Measurements from ENCODE around the gene POU4F2. TPM values are rescaled to one million over a fixed set of nuclear protein-coding genes. Genes with fewer than 3 reads are reported as not detected.

POU4F2 gene
- total and polyA plus RNA-seq, 2 donors (not counting 3 experiments of a cell fraction or from before 2014, with no cell fraction given): not detected

DNA sequence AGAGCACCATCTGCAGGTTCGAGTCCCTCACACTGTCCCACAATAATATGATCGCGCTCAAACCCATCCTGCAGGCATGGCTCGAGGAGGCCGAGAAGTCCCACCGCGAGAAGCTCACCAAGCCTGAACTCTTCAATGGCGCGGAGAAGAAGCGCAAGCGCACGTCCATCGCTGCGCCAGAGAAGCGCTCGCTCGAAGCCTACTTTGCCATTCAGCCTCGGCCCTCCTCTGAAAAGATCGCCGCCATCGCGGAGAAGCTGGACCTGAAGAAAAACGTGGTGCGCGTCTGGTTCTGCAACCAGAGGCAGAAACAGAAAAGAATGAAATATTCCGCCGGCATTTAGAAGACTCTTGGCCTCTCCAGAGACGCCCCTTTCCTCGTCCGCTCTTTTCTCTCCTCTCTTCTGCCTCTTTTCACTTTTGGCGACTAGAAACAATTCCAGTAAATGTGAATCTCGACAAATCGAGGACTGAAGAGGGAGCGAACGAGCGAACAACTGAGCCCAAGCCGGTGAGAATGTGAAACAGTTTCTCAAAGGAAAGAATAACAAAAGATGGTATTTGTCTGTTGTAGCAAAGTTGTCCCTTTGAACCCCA is 1.9 kb downstream of the POU4F2 start:
- Histone ChIP-seq H3K4me2 (ENCODE audit: insufficient read depth, low read length) (no peak overlapping the region), H2AFZ (ENCODE audit: low read depth, low read length) (no peak overlapping the region), H3K9me1 (replicated peaks; ENCODE audit: control insufficient read depth, extremely low read depth, insufficient read depth, low read length) (no peaks in the 10 kb centered on the region), H4K20me1 (replicated peaks; ENCODE audit: control insufficient read depth, extremely low read depth, insufficient read depth, low read length) (no peaks in the 10 kb centered on the region), H3K27me3 (ENCODE audit: control insufficient read depth in 2 of 2, insufficient read depth in 2 of 2, low read length in 2 of 2) (peaks cover 57 to 90% of the 10 kb centered on the region in 2 experiments), H3K79me2 (ENCODE audit: control insufficient read depth, insufficient read depth, low read length) (no peaks in the 10 kb centered on the region), H3K9ac (replicated peaks; ENCODE audit: extremely low read depth, insufficient read depth, low read length) (no peak overlapping the region), H3K36me3 (ENCODE audit: control insufficient read depth in 2 of 2, extremely low read depth in 1 of 2, insufficient read depth in 2 of 2, low read length in 2 of 2) (no peaks in the 10 kb centered on the region), H3K4me3 (replicated peaks in 1 of 3; ENCODE audit: insufficient read depth in 1 of 3, low read depth in 1 of 3, low read length in 3 of 3) (no peak overlapping the region), H3K4me1 (ENCODE audit: control insufficient read depth, extremely low read depth, insufficient read depth, low read length) (peaks cover 3% of the 10 kb centered on the region), H3K9me3 (replicated peaks; ENCODE audit: control insufficient read depth, insufficient read depth, low read length) (no peaks in the 10 kb centered on the region), H3K27ac (ENCODE audit: insufficient read depth, low read depth, low read length) (no peak overlapping the region)
- TF ChIP-seq EZH2 (IDR thresholded peaks at IDR 0.05; ENCODE audit: borderline replicate concordance, low read depth, low read length, severe bottlenecking) (peak; percentile 98), MYC (IDR thresholded peaks at IDR 0.05; ENCODE audit: low read depth, low read length) (no peak)
- dilution Hi-C loops (cut with MboI; ENCODE audit: extremely low pct_ligation_motif_present, low sequenced_read_pairs): no loop called here
- ChIA-PET POLR2A (no interaction called here), CTCF (no interaction called here)
- FAIRE-seq (no peak), DNase-seq (ENCODE audit: low read depth, low spot score) (no peak)
- BruUV-seq (replicated peaks): no TSS peak
- intact Hi-C loops (cut with micrococcal nuclease): no loop called here

DNA sequence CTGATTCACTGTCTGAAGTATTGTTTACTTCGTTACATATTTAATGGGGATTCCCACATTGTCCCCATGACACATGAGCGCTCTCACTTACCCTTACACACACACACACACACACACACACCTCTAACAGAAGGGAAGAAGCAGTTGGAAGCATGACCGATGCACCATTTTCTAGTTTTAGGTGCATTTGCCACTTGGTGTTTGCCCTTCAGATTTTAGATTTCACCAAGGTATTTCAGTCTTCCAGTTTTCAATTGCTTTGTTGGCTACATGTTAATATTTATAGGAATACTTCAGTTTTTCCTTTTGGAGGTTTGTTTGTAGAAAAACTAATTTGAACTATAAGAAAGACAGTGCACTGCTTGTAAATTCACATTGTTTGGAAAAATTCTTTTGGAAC is 3.1 kb downstream of the POU4F2 start:
- dilution Hi-C loops (cut with MboI; ENCODE audit: extremely low pct_ligation_motif_present, low sequenced_read_pairs) (no loop called here), intact Hi-C loops (cut with micrococcal nuclease) (no loop called here)
- no peak for FAIRE-seq
- H4K20me1 ChIP-seq (replicated peaks; ENCODE audit: control insufficient read depth, extremely low read depth, insufficient read depth, low read length): no peaks in the 10 kb centered on the region
- H3K36me3 ChIP-seq (ENCODE audit: control insufficient read depth in 2 of 2, extremely low read depth in 1 of 2, insufficient read depth in 2 of 2, low read length in 2 of 2): no peaks in the 10 kb centered on the region
- H3K4me3 ChIP-seq (replicated peaks in 1 of 3; ENCODE audit: insufficient read depth in 1 of 3, low read depth in 1 of 3, low read length in 3 of 3): no peak overlapping the region
- no peaks in the 10 kb centered on the region for H3K9me3 ChIP-seq (replicated peaks; ENCODE audit: control insufficient read depth, insufficient read depth, low read length)
- POLR2A ChIA-PET: no interaction called here
- no peaks in the 10 kb centered on the region for H3K79me2 ChIP-seq (ENCODE audit: control insufficient read depth, insufficient read depth, low read length)
- no TSS peak for BruUV-seq (replicated peaks)
- no peak overlapping the region for H2AFZ ChIP-seq (ENCODE audit: low read depth, low read length)
- peaks cover 62 to 91% of the 10 kb centered on the region in 2 experiments for H3K27me3 ChIP-seq (ENCODE audit: control insufficient read depth in 2 of 2, insufficient read depth in 2 of 2, low read length in 2 of 2)
- H3K27ac ChIP-seq (ENCODE audit: insufficient read depth, low read depth, low read length): no peak overlapping the region
- CTCF ChIA-PET: interaction anchor here (2.8 kb wide), 1 partner anchor 298 kb away, joined by 10 read pairs; no protein-coding TSS in a partner anchor
- TF ChIP-seq, protein P1, sequence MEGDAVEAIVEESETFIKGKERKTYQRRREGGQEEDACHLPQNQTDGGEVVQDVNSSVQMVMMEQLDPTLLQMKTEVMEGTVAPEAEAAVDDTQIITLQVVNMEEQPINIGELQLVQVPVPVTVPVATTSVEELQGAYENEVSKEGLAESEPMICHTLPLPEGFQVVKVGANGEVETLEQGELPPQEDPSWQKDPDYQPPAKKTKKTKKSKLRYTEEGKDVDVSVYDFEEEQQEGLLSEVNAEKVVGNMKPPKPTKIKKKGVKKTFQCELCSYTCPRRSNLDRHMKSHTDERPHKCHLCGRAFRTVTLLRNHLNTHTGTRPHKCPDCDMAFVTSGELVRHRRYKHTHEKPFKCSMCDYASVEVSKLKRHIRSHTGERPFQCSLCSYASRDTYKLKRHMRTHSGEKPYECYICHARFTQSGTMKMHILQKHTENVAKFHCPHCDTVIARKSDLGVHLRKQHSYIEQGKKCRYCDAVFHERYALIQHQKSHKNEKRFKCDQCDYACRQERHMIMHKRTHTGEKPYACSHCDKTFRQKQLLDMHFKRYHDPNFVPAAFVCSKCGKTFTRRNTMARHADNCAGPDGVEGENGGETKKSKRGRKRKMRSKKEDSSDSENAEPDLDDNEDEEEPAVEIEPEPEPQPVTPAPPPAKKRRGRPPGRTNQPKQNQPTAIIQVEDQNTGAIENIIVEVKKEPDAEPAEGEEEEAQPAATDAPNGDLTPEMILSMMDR (IDR thresholded peaks at IDR 0.05; ENCODE audit: extremely low read depth in 1 of 2, insufficient read depth in 1 of 2, low read depth in 1 of 2, low read length in 2 of 2): no peak
- TF ChIP-seq EZH2 (IDR thresholded peaks at IDR 0.05; ENCODE audit: borderline replicate concordance, low read depth, low read length, severe bottlenecking): no peak
- TF ChIP-seq GATA2 (IDR thresholded peaks at IDR 0.05; ENCODE audit: insufficient read depth, insufficient read length, low read depth, low read length): no peak
- no peak for TF ChIP-seq MYC (IDR thresholded peaks at IDR 0.05; ENCODE audit: low read depth, low read length)
- TF ChIP-seq POLR2AphosphoS5 (IDR thresholded peaks at IDR 0.05; ENCODE audit: insufficient read depth, low read depth, low read length): no peak
- no peak for TF ChIP-seq FOS (IDR thresholded peaks at IDR 0.05; ENCODE audit: borderline replicate concordance, insufficient read depth, low read length)
- no peak for TF ChIP-seq MAX (IDR thresholded peaks at IDR 0.05; ENCODE audit: insufficient read depth, insufficient read length)
- TF ChIP-seq POLR2A (IDR thresholded peaks at IDR 0.05; ENCODE audit: low read depth, low read length): no peak
- no peak for TF ChIP-seq JUN (IDR thresholded peaks at IDR 0.05; ENCODE audit: borderline replicate concordance, insufficient read depth, insufficient read length, low read depth)
- H3K4me1 ChIP-seq (ENCODE audit: control insufficient read depth, extremely low read depth, insufficient read depth, low read length): peaks cover 3% of the 10 kb centered on the region
- no peak for DNase-seq (ENCODE audit: low read depth, low spot score)
- H3K9ac ChIP-seq (replicated peaks; ENCODE audit: extremely low read depth, insufficient read depth, low read length): no peak overlapping the region
- no peaks in the 10 kb centered on the region for H3K9me1 ChIP-seq (replicated peaks; ENCODE audit: control insufficient read depth, extremely low read depth, insufficient read depth, low read length)
- no peak overlapping the region for H3K4me2 ChIP-seq (ENCODE audit: insufficient read depth, low read length)
